NCI-H82 (cell line): ENCODE data around the gene C11orf54.
A peak's percentile ranks its signal among the peaks of the same experiment; 100 is the strongest.

ENCODE experiments used
- DNase-seq: peaks from one replicate; lab custom pipeline; 2025; lab: John Stamatoyannopoulos, UW

Gene C11orf54

DNA sequence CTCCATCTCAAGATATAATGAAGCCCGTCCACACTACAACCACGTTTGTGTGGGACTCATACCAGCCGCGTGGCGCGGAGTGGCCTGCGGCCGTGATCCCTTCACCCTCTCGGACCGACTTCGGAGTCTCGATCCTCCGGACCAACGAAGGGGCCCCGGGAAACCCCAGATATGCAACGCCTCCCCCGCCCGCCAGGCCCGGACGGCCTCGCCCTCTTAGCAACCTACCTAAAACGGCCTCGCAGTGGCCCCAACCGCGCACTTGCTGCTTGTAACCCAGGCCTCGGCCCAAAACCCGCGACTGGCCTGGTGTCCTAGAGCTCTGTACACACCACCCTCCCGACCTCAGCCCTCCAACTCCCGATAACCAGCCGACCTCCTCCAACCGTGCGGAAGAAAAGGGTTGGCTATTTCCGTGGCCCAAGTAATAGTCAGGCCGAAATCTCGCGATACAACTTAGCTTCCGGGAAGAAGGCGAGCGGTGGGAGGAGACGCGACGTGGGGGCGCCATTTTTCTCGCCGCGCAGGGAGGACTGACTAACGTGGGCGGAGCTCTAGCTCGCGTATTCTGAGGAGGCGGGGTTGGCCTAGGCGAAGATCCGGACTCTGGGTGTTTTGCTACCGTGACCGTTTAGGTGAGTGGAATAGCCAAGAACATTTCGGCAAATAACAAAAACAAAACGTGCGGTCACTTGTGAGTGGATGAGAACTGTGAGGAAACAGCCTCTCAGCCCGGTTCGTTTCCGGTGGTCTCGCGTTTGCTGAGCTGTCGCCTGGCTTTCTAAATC is at the start of gene C11orf54, which contains the start of gene TAF1D:
TSS of gene C11orf54 (plus strand) at position 579 of the 788 bp plus-strand sequence. CDS start 5,722 bp downstream, outside the sequence.
TSS of gene TAF1D (minus strand) at position 402 of the 788 bp plus-strand sequence. CDS start 2,191 bp downstream, outside the sequence.
- peak; percentile 98 for DNase-seq

- no peak for DNase-seq
Observed at GRCh38 chr11:93694109-93694508, 47.4 kb upstream of the C11orf54 start.

DNA sequence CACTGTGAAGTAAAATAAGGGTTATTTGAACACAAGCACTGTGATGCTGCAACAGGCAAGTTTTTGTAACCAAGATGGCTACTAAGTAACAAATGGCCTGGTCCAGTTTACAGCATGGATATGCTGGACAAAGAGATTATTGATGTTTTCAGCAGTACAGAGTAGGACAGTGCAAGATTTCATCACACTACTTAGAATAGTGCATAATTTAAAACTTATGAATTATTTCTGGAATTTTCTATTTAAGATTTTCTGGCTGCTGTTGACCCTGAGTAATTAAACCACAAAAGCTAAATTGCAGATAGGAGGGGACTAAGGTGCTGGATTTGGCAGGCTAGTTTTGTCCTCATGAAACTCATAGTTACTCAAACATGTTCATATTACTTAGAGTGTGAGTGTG is 46.9 kb upstream of the C11orf54 start:
- no peak for DNase-seq

DNA sequence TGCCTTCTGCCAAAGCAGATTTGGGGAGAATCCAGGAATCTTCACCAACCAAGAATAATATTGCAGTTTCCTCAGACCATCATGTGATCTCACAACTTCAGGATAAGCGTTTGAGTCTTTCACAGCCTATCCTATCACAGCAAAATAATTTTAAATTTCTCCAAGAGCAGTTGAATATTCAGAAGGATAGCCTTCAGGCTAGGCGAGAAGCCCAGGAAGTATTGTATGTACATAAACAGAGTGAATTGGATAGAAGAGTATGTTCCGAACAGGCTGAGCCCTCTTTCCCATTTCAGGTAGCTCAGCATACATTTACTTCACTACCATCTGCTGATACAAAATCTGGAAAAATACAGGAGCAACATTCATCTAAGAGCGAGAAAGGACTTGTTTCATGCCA is 43.9 kb upstream of the C11orf54 start:
- DNase-seq: no peak

GRCh38 chr11:93700830-93701229 is 40.6 kb upstream of the C11orf54 start:
- no peak for DNase-seq

DNA sequence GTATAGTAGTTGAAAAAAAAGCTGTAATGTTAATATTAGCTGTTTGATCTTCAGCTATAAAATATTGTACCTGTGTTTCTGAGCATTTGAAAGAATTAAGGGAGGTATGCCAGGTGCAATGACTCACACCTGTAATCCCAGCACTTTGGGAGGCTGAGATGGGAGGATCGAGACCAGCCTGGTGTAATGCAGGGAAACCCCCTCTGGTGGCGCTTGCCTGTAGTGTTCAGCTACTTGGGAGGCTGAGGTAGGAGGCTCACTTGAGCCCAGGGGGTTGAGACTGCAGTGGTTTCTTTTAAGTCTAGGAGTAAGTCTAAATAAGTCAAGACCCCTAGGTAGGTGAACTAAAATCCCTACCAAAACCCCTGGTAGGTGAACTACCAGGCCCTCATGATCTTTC is 37.2 kb upstream of the C11orf54 start:
- DNase-seq: no peak

- no peak for DNase-seq
Observed at GRCh38 chr11:93710239-93710638, 31.2 kb upstream of the C11orf54 start.

DNA sequence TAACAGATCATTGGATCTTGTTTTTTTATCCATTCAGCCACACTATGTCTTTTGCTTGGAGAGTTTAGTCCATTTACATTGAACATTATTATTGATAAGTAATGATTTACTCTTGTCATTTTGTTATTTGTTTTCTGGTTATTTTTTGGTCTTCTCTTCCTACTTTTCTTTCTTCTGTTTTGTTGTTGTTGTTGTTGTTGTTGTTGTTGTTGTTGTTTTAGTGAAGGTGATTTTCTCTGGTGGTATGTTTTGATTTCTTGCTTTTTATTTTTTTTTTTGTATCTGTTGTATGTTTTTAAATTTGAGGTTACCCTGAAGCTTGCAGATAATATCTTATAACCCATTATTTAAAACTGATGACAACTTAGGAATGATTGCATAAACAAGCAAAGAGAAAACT is 28.8 kb upstream of the C11orf54 start:
- no peak for DNase-seq

DNA sequence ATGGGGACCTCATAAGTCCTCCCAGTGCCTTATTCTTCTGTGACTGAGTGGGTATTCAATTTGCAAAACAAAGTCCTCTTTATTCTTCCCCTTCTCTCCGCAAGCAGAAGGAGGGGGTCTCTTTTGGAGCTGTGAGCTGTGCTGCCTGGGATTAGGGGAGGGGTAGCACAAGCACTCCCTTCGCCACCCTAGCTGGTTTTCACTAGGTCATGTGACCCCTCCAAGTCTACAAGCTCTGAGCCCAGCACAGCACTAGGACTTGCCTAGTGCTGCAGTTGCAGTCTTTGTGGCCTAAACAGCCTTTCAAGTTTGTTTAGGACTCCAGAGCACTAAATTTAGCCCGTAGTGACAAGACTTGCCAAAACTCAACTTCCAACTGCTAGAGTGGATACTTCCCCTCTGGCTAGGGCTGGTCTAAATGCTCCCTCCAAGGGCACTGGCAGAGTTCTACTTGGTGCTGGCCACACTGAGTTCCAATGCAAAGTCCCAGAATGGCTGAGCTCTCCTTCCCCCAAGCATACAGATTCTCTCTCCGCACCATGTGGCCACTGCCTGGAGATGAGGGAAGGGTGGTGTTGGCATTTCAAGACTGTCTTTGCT is 25.6 kb upstream of the C11orf54 start:
- DNase-seq: no peak

- no peak for DNase-seq
Observed at GRCh38 chr11:93717501-93717900, 24.0 kb upstream of the C11orf54 start.

- DNase-seq: no peak
Observed at GRCh38 chr11:93718057-93718563, 23.4 kb upstream of the C11orf54 start.

DNA sequence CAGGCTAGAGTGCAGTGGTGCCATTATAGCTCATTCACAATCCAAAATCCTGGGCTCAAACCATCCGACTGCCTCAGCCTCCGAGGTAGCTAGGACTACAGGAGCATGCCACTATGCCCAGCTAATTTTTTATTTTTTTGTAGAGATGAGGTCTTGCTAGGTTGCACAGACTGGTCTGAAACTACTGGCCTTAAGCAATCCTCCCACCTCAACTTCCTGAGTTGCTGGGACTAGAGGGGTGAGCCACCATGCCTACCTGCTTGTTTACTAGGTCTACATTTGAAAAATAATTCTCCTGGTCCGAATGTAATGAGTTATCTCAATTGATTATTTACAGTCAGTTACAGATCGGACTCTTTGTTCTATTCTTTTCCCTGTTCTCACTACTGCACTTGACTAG is 22.2 kb upstream of the C11orf54 start:
- DNase-seq: no peak

DNA sequence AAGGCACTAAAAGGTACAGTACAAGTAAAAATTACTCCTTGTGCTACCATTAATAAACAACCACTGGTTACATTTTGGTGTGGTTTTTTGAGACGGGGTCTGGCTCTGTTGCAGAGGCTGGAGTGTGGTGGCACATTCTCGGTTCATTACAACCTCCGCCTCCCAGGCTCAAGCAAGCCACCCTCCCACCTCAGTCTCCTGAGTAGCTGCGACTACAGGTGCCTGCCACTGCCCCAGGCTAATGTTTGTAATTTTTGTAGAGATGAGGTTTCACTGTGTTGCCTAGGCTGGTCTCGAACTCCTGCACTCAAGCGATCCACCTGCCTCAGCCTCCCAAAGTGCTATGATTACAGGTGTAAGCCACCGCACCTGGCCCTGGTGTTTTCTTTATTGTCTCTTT is 20.9 kb upstream of the C11orf54 start:
- DNase-seq: no peak

DNA sequence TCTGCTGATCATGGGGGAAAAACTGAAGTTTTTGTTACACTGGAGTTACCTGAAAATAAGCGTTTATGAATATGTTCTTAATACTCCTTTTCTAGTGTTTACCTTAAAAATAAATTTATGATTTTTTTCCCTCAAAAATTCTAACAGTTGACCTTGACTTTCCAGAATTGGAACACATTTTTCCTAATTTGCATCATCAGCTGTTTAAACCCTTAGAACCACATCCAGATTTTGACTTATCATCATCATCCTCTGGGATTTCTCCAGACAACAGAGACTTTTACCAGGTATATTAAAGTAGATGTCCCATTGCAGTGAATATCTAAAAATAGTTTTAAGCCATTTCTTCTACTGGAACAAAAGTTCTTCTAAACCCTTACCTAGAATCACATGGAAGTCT is 17.4 kb upstream of the C11orf54 start:
- no peak for DNase-seq

DNA sequence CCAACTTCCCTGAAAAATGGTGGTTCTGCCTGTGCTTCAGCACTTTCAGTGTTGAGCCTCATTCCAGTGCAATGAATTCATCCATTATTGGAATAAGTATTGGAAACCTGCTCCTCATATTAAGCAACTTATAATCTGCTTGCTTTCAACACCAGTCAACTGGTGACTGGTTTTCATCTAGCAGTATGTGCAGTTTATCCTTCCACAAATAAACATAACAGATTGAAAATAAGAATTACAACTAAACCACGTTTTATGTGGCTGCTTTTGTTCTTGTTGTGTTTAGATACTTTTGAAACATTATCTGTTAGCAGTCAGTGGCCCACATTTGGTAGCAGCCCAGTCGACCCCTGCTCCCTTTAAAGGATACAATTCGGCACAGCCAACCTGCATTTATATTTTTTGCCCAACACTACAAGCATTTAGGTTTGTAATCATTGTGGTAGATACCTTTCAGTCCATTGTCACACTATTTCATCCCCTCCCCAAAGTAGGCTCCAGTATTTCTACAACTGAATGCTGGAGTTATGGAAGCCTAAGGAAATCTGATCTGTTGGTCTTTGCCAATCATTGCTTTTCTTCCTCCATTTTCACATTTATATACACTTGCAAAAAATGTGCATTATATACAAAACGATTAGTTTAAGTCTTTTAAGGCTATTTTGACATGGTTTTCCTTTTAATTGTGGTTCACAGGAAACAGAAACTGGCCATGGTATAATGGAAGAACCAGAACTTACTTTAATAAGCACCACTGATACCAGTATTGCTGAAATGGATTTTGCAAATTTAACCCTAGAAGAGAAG is 13.3 kb upstream of the C11orf54 start:
- peak; percentile 8 for DNase-seq

- DNase-seq: peak; percentile 38
Observed at GRCh38 chr11:93728792-93729128, 12.7 kb upstream of the C11orf54 start.

DNA sequence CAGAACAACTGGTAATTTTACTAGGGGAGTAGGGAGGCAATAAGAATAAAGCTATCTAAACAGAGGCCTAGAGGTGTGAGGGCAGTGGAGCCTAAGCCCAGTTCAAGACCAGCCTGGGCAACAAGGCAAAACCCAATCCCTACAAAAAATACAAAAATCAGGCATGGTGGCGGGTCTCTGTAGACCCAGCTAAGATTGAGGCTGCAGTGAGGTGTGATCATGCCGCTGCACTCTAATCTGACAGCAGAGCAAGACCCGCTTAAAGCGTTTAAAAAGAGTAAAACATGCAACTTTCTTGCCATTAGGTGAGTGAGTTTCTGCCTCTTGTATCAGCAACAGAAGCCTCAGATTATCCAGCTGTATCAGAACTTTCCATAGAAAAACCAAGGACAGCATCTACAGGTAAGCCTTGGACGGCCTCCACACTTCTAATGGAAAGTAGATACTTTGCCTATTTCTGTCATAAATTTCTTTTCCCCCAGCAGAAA is 12.3 kb upstream of the C11orf54 start:
- DNase-seq: peak; percentile 38

DNA sequence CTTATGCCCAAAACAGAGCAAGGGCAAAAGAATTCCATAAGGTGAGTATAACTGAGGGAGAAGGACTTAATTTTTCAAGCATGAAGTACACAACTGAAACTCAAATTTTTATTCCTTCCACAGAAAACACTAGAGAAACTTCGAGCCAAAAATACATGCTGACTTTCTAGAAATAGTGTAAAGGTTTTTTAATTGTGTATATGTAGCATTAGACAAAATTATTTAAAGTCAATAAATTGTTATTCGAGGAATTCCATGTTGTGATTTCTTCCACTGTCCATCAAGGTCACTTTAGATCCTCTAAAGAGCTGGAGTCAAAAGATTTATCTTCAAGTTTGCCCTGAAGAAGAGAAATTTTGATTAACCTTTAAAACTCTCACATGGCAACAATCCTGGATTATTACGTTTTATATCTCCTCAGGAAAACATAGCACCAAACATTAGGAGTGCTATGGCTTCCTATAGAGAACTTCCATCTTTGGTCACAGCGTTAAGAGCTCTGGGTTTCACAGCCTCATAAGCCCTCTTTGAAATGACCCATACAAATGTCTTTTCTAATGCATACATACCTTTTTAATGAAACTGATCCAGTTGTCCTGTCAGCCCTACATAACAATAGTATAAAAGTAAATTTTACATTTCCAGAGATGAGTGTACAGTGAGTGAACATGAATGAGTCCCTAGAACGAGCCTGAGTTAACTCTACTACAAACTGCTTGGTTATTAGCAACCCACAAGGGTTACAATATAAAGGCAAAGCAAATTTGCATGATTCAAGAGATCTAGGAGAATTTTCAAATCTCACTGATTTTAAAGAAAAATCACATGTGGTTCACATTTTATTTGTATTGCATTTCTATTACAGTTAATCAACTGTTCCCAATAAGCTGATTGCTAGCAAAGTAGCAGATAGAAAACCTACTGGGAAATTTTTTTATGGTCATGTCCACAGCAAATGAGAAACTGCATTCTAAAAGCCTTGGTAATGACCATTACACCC is 11.1 kb upstream of the C11orf54 start:
- DNase-seq: no peak

DNA sequence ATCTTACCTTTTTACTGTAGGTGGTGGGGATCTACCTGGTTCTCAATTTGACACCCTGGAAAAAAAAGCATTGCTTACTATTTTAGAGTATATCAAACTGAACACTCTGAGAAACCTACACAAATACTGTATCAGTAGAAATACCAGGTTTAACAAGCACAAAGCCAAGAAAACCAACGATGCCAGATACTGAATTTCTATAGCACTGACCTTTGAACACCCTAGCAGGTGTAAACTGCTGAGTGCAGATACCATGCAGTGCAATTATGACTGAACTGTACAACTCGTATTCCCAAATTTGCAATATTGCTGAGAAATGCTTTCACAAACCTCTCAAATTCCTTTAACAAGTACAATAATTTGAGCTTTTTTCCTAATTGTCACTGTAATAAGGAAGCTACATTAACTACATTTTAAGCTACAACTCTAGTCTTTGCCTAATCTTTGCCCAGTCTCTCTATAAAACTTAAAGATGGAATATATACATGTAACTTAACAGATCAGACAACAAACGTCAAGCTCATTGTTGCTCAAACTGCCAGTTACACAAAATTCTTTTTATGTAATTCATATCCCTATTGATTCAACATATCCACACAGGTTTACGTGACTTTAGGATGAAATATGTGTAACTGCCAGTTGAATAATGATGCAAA is 9.1 kb upstream of the C11orf54 start:
- DNase-seq: no peak

DNA sequence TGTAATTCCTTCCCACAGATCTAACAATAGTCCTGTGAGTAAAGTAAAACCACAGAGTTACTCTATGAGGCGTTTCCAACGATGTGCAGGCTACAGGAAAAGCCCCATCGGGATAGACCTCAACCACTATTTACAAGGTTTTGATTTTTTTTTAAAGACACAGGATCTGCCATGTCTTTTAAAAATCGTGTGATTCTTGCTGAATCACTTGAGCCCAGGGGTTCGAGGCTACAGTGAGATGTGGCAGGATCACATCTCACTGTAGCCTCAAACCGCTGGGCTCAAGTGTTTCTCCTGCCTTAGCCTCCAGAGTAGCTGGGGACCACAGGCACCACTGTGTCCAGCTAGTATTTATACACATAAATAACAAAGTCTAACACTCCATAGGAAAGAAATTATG is 8.0 kb upstream of the C11orf54 start:
- DNase-seq: no peak
